ENCODE results near the gene DPPA5.
"Not testable (repeated sequence)": the region's sequence is repeated elsewhere in the genome, so short reads cannot be mapped to it uniquely, and the experiment has no call there.

Gene DPPA5

GRCh38 chr6:73364121-73364520 is 10.0 kb upstream of the DPPA5 start:
- no peak for DNase-seq (ENCODE audit: low spot score)

DNA sequence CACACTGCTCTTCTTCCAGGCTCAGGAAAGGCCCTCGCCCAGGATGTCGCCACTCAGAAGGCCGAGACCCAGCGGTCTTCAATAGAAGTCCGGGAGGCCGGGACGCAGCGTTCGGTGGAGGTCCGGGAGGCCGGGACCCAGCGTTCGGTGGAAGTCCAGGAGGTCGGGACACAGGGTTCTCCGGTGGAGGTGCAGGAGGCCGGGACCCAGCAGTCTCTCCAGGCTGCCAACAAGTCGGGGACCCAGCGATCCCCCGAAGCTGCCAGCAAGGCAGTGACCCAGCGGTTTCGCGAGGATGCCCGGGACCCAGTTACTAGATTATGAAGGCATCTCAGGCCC is 9.4 kb upstream of the DPPA5 start:
- no peak for DNase-seq (ENCODE audit: low spot score)

GRCh38 chr6:73362869-73363536 is 8.9 kb upstream of the DPPA5 start:
- no peak for DNase-seq (ENCODE audit: low spot score)

GRCh38 chr6:73362358-73362757 is 8.3 kb upstream of the DPPA5 start, which contains the start of gene KHDC3L:
Gene KHDC3L, plus strand, starts transcription at chr6:73362658. Its CDS starts 72 bp downstream, at chr6:73362730.
- DNase-seq (ENCODE audit: low spot score), result no peak

DNA sequence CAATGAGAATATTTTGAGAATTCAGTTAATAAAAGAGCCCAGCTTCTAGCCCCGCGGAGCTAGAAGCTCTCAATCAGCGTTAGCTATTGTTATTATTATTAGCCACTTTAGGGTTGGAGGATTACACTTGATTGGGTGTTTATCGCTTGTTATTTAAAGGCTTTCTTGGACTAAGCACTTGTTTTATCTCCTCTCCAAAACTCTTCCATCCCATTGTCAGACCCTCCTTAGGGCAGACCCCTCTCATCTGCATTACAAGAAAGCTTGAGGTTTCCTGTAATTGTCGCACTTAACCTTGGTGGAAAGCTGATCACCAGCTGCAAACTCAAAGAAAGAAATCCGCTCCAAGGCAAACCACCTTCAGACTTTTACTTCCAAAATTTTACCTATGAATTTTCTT is 4.8 kb downstream of the DPPA5 start:
- no peak for DNase-seq (ENCODE audit: low spot score)

GRCh38 chr6:73348550-73349204 is 5.4 kb downstream of the DPPA5 start:
- no peak for DNase-seq (ENCODE audit: low spot score)

DNA sequence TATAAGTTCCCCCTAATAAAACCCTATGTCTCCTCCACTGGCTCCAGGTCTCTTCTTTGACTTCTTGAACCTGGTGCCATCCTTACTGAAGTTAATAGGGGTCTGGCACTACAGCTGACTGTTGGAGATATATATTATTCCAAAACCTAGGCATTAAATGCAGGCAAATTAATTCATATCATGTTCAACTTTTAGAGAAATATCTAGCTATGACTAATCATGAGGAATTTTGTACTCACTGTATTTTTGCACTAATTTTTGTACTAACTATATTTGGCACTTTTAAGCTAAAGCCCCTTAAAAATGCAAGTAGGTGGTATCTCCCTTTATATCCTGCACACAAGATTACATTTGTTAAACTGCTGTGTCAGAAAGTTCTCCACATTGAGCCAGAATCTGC is 10.9 kb downstream of the DPPA5 start:
- no peak for DNase-seq (ENCODE audit: low spot score)

GRCh38 chr6:73342174-73342573 is 11.9 kb downstream of the DPPA5 start:
- DNase-seq (ENCODE audit: low spot score), result no peak

DNA sequence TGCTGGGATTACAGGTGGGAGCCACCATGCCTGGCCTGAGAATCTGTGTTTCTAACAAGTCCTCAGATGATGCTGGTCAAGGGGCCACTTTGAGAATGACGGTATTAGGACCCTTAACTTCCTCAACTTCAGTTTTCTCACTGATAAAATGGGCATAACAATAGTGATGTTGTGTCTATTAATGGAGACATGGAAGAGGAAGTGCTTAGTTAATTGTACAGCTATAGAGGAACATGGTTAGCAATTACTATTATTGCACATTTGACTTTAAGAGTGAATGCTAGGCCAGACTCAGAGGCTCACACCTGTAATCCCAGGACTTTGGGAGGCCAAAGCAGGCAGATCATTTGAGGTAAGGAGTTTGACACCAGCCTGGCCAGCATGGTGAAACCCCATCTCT is 12.7 kb downstream of the DPPA5 start:
- DNase-seq (ENCODE audit: low spot score), result no peak

DNA sequence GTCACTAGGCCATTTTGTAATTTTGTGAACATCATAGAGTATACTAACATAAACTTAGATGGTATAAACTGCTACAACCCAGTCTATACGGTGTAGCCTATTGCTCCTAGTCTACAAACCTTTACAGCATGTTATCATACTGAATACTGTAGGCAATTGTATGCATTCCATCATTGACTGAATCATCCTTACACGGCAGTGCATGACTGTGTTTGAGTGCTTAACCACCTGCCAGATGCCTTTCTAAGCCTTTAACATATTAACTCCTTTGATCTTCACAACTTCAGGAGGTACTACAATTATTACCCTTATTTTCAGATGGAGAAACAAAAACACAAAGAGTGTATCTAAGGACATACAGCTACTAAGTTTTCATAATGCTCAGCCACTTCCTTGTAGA is 14.0 kb downstream of the DPPA5 start:
- no peak for DNase-seq (ENCODE audit: low spot score)

DNA sequence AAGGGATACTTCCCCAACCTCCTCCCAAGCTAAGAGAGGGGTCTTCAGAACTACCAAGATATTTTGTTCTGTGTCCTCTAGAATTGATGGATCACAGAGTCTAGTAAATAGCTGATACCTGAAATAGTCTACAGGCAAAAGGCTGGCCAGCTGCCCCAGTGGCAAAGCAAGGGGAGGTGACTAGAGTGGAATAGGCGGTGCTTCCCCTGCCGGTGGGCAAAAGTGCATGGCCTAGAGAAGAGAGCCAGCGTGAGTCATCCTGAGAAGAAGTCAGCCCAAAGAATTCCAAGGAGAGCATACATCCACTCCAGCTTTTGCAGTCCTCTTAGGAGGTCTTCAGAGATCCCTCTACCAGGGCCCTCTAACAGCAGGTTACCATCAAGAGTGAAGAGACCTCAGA is 14.7 kb downstream of the DPPA5 start:
- DNase-seq (ENCODE audit: low spot score), result no peak

DNA sequence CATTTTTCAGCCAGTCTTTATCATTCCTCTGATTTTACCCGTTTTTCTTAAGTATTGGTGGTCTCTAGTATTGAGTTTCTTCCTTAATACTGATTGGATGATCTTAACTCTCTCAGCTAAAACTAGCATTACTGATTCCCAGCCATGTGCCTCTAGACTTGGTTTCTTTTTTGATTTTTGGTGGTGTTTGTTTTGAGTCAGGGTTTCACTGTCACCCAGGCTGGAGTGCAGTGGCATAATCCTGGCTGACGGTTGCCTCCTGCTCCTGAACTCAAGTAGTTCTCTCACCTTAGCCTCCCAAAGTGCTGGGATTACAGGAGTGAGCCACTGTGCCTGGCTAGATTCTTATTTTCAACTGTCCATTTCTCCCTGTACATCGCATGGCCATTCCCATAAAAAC is 24.9 kb downstream of the DPPA5 start:
- DNase-seq (ENCODE audit: low spot score), result no peak

DNA sequence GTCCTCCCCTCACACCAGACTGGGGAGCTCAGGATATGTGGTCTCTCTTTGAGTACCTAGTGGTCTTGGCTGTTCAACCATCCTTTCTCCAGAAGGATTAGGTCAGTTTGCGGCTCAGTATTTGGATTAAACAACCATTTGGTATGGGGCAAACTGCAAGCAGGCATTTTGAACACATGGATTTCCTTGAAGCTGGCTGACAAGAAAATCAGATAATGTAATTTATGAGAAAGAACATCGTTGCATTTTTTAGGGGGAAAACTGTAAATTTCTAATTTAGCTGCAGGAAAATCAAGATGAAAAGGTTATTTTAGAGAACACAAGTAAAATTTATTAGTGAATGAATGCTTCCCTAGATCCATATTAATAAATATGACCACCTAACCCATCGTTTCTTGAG is 25.3 kb downstream of the DPPA5 start:
- DNase-seq (ENCODE audit: low spot score), result no peak

DNA sequence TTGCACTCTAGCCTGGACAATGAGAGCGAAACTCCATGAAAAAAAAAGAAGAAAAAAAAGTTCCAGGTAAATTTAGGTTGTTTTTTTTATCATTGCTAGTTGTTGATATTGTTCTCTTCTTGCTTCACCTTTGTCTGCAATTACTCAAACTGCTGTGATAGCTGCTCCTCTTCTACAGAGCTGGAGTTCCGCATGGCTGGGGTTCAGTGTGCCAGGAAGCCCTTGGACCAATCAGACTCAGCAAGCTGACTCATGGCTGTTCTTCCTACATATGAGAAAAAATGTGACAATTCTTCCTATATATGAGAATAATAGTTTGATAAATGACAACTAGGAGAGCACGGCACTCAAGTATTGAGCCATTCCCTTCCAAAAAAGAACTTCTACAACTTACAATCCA is 28.4 kb downstream of the DPPA5 start:
- DNase-seq (ENCODE audit: low spot score), result no peak

- DNase-seq (ENCODE audit: low spot score), result no peak
Measured at GRCh38 chr6:73323323-73323722, 30.8 kb downstream of the DPPA5 start.

GRCh38 chr6:73314577-73315492 is 39.2 kb downstream of the DPPA5 start:
- no peak for DNase-seq (ENCODE audit: low spot score)

DNA sequence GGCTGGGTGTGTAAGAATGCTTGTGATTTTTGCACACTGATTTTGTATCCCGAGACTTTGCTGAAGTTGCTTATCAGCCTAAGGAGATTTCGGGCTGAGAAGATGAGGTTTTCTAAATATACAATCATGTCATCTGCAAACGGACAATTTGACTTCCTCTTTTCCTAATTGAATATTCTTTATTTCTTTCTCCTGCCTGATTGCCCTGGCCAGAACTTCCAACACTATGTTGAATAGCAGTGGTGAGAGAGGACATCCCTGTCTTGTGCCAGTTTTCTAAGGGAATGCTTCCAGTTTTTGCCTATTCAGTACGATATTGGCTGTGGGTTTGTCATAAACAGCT is 43.6 kb downstream of the DPPA5 start:
- DNase-seq (ENCODE audit: low spot score), result not testable (repeated sequence)

- DNase-seq (ENCODE audit: low spot score), result no peak
Measured at GRCh38 chr6:73309785-73310502, 44.1 kb downstream of the DPPA5 start.

- DNase-seq (ENCODE audit: low spot score), result no peak
Measured at GRCh38 chr6:73309535-73309784, 44.6 kb downstream of the DPPA5 start.

DNA sequence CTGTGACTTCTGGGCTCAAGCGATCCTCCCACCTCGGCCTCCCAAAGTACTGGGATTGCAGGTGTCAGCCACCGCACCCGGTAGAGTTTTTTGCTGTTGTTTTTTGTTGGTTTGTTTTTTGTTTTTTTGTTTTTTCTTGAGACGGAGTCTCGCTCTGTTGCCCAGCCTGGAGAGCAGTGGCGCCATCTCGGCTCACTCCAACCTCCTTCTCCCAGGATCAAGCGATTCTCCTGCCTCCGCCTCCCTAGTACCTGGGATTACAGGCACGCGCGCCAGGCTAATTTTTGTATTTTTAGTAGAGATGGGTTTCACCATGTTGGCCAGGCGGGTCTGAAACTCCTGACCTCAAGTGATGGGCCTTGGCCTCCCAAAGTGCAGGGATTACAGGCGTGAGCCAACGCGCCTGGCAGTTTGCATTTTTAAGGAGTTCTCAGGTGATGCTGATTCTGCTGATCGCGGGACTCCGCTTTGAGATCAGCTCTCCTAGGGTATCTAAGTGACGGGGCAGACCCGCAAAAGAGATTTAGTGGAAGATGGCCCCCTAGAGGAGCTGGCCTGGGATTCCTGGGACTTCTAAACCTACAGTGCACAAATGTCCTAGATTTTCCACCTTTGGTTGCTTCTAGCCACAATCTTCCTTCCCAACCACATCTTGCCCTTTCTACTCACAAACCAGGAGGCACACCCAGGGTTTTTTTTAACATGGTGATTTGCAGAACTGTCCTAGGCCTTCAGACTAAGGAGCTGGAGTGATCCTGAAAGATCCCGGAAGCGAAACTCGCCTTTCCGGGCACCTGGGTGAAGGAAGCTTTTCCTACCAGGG is 45.2 kb downstream of the DPPA5 start:
- DNase-seq (ENCODE audit: low spot score), result no peak

- DNase-seq (ENCODE audit: low spot score), result not testable (repeated sequence)
Measured at GRCh38 chr6:73303773-73304172, 50.3 kb downstream of the DPPA5 start.

All from hematopoietic multipotent progenitor cell treated with erythropoietin and hydrocortisone succinate and interleukin-3 and kit ligand, for 15 days (in vitro differentiated cells).